Erythroblast (primary cell): ENCODE results near the gene GPX5.

ENCODE experiments used
- DNase-seq, 2 experiments: peaks; one replicate each; lab custom pipeline; 2025; lab: John Stamatoyannopoulos, UW
- GATA1 ChIP-seq: IDR thresholded peaks from 2 replicates; pipeline ENCODE4 v1.6.1; 2011; ENCODE audit warnings: low read depth, mild to moderate bottlenecking, control low read depth, low read length, moderate library complexity
- POLR2A ChIP-seq: IDR thresholded peaks from 2 replicates; pipeline ENCODE4 v1.6.1; 2011; ENCODE audit warnings: mild to moderate bottlenecking, low read length

Gene GPX5, protein sequence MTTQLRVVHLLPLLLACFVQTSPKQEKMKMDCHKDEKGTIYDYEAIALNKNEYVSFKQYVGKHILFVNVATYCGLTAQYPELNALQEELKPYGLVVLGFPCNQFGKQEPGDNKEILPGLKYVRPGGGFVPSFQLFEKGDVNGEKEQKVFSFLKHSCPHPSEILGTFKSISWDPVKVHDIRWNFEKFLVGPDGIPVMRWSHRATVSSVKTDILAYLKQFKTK

DNA sequence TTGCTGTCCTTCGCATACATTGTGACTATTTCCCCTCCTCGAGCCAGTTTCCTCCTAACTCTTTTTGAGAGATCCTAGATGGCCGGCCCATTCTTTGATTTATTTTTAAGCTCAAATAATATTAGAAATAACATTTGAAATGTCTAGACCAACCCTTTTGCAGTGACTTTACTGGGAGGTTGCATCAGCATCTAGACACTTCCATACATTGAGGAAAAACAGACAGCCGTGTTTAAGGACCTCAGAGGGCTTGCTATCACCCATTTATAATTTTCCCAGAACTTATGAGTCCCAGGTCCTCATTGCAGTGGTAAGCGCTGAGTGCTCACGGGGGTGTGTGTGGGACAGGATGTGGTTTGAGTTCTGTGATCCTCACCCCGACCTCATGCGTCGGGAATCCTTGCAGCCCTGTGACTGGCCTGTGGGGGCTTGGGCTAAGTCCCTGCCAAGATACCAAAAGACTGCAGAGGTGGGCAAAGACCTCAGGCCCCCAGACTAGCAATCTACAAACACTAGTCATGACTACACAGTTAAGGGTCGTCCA is at the start of gene GPX5:
TSS of gene GPX5 (plus strand) at position 386 of the 544 bp plus-strand sequence. CDS start at position 519, 133 bp downstream.
- no peak for DNase-seq
- no peak for TF ChIP-seq POLR2A
- TF ChIP-seq GATA1, result no peak

DNA sequence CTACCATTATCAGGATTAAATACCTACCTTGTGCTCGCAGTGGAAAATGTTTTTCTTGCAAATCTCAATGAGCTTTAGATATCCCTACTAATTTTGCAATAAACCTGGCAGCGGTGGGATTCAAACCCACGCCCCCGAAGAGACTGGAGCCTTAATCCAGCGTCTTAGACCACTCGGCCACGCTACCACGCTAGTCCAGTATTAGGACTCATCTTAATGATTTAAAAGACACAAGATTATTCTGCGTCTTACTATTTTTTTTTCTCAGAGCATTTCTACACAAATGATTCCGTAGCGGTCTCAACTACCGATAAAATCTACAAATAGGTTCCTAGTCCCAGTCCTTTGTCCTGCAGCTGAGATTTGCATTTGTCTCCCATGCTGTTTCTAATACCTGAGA is 47.2 kb upstream of the GPX5 start:
- DNase-seq, result no peak
- TF ChIP-seq GATA1 (no peak), POLR2A (no peak)

DNA sequence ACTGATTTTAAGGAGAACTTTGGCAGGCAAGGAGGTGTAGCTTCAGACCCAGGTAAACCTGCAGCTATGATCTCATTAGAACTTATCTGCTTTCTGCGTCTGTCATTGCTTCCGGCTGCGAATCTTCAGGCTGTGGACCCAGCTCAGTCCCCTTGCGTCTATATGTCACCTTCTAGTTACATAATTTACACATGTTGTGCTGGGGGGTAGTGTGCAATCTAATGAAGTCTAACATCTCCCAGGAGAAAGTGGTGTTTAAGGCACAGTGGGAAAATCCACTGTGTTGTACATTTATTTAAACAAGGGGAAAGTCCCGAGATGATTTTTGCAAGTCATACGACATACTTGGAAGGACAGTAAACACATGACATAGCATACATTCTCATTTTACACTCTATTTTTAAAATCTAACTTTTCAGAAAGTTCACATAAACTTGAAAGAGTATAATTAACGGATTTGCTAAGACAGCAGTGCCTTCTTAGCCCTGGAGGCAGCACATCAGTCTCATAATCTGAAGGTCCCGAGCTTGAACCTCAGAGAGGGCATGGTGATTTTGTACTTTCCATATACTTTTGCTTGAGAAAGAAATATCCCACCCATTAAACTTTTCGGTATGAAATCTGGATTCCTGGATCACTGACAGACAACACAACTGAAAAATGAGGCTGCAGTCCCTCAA is 45.3 kb upstream of the GPX5 start:
- DNase-seq, result no peak
- TF ChIP-seq POLR2A (no peak), GATA1 (no peak)

DNA sequence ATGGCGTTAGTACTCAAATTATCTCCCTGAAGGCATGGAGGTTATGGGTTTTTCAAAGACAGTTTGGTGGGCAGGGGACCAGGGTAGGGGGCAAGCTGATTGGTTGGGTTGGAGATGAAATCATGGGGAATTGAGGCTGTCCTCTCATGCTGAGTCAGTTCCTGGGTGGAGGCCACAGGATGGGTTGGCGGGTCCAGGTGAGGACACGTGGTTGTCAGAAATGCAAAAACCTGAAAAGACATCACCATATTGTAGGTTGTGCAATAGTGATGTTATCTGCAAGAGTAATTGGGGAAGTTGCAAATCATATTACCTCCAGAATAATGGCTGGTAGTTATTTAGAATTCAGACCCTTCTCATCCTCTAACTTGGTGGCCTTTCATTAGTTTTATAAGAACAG is 40.2 kb upstream of the GPX5 start:
- DNase-seq, result no peak
- no peak for TF ChIP-seq GATA1
- TF ChIP-seq POLR2A, result no peak

DNA sequence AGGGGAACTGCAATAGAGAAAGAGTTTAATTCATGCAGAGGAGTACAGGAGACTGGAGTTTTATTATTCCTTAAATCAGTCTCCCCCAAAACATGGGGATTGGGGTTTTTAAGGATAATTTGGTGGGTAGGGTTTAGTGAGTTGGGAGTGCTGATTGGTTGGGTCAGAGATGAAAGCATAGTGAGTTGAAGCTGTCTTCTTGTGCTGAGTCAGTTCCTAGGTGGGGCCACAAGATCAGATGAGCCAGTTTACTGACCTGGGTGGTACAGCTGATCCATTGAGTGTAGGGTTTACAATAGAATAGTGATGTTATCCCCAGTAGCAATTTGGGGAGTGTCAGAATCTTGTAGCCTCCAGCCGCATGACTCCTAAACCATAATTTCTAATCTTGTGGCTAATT is 39.1 kb upstream of the GPX5 start:
- TF ChIP-seq POLR2A, result no peak
- no peak for TF ChIP-seq GATA1
- no peak for DNase-seq

DNA sequence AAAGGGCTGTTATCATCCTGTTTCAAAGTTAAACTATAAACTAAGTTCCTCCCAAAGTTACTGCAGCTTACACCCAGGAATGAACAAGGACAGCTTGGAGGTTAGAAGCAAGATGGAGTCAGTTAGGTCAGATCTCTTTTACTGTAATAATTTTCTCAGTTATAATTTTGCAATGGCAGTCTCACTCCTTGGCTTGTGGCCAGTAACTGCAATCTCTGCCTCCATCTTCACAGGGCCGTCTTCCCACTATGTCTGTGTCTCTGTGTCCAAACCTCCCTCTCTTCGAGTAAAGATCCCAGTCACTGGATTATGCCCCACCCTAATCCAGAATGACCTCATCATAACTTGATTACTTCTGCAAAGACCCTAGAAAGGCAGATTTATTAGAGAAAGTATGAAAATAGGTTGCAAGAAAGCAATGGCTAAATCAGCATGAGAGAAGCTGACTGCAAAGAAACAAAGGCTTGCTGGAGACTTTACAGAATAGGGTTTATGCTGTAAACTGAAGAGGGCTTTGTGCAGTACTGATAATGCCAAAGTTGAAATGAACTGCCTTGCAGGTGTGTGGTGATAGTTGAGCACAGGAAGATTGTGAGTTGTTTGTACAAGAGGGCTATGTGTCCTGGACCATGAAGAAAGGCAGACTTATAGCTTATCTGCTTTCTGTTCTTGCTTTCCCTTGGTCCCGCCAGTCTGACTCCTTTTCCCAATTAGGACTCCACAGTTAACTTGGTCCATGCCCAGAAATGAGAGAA is 38.5 kb upstream of the GPX5 start:
- TF ChIP-seq POLR2A (no peak), GATA1 (no peak)
- DNase-seq, result peak in 1 of 2 experiments; percentile 16

DNA sequence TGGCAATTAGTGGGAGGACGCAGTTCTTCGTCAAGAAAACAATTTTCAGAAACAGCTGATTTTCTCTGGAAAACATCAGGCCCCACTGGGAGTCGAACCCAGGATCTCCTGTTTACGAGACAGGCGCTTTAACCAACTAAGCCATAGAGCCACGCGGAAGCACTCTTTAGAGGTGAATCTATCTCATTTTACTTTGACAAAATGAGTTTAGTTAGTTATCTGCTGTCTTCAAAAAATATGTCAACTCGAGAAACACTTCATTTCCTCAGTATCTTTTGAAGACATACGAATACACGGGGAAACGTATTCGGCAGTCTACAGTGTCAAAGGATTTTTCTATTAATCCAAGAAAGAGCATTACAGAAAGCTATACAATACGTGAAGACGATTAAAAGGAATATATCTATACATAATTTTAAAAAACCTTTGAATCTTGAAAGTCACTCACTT is 36.7 kb upstream of the GPX5 start:
- TF ChIP-seq POLR2A (no peak), GATA1 (no peak)
- DNase-seq, result peak; percentile 81 to 84

DNA sequence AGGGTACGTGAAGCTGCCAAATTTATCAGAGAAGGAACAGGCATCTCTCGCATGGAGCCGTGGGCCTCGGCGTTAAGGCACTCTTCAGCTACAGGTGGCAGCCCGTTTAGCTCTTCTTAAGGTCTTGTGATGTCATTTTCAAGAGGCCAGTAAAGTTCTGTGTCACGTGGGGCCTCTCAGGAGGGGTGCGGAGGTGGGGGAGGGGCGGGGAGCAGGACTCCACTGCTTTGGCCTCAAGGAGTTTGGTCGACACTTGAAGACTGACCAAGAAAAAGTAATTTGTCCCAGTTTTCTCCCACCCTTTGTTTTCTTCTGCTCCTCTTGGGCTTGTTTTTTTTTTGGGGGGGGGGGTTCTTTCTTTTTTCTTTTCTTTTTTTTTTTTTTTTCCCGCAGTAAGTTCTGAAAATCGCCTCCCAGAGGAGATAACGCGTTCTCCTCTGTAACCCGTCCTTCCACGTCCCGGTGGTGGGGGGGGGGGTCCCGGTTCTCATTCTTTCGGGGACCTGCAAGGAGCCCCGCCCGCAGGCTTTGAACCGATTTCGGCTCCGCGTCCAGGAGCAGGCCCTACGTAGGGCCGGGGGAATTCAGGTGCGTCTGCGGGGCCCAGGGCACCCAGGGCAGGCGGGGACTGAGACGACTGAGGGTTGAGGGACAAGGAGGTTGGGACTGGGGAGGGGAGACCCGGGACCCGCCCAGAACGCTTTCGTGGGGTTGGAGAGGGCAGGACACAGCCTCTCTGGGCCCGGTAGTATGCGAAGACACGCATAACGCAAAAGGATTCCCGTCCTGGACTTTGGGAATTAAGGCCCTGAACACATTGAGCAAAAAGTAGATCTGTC is 36.1 kb upstream of the GPX5 start:
- peak; percentile 89 to 90 for DNase-seq
- no peak for TF ChIP-seq POLR2A
- TF ChIP-seq GATA1, result no peak

DNA sequence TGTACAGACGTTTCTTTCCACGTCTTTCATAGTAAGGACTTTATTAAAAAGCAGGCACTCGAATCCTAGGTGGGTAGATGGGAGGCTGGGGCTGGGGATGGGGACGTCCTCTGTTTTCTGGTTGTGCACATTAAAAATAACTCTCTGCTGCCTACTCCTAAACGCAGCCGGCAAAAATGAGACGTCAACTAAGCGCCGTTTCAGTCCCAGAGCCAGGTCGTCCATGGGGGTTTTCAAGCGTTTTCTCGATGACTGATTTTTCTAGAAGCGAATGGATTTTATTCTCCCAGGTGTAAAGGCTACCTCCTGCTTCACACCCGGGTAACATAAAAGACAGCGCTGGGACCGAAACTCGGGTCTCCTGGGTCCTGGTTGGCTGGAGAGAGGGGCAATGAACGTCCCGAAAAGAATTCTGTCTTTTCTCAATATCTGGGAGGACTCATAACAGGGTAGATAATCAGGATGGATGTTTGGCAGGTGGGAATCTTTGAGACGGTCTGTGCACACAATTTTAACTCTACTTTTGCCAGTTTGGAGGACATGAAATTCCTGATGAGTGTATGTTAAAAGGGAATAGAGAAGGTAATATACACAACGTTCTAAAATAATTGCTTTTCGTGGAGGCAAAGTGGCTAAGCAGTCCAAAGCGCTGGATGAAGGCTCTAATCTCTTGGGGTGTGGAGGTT is 35.3 kb upstream of the GPX5 start:
- DNase-seq, result peak in 1 of 2 experiments; percentile 51
- no peak for TF ChIP-seq GATA1
- TF ChIP-seq POLR2A, result no peak

DNA sequence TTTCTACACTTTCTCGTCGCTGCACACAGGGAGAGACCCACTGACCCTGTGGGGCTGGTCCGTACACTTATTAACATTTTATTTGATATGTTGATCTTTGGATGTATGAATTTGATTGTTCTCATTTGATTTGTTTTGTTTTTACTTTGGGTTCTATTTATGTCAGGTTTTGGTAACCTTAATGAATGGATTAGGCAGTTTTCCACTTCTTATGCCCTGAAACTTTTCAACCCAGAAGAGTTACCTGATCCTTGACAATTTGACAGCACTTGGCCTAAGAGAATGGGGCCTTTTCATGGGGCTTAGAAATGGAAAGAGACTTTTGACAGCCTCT is 33.7 kb upstream of the GPX5 start:
- TF ChIP-seq POLR2A, result no peak
- no peak for TF ChIP-seq GATA1
- DNase-seq, result no peak

DNA sequence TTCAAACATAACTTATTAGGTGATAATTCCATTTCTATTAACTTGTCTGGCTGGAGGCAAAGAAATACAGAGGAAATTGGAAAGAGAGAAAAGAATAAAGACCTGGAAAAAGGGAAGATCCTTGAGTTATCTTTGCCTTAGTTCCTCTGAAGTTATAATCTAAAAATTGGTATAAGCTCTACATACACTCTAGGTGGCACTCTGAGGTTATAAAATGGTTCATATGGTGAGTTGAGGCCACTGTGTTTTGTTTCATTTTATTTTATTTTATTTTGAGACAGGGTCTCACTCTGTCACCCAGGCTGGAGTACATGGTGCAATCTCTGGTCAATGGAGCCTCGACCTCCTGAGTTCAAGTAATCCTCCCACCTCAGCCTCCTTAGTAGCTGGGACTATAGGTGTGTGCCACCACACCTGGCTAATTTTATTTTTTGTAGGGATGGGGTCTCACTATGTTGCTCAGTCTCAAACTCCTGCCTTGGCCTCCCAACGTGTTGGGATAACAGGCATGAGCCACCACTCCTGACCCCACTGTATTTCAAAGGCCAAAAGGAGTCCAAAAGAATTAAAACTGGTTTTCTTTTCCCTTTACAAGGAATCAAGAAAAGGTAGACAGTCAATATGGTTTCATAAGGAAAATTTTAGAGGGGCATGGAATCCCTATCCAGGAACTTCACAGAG is 29.4 kb upstream of the GPX5 start:
- TF ChIP-seq POLR2A, result no peak
- no peak for TF ChIP-seq GATA1
- no peak for DNase-seq

DNA sequence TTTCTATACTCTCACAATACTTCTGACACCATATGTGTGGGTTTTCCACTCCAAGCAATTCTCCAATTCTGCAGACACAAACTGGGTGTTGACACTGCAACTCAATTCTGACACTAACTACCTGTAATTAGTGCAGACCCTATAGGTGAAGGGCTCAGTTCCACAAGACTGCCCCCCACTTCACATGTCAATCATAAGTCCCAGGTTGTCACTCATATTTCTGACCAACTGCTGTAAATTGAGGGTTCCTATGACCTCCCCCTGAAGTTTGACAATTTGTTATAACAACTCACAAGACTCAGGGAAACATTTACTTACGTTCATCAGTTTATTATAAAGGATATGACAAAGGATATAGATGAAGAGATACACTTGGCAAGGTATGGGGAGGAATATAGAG is 28.4 kb upstream of the GPX5 start:
- no peak for TF ChIP-seq GATA1
- no peak for TF ChIP-seq POLR2A
- DNase-seq, result no peak
